SK-N-SH treated with all-trans-retinoic acid at 6 μM for 48 hours (cell line): ENCODE data around the gene TOPBP1.
A peak's percentile ranks its signal among the peaks of the same experiment; 100 is the strongest.

Source experiments
- ATAC-seq: fragments of 200-7000 bp; cut with Tn5 transposase; 3 replicates; pipeline ENCODE4 v1.9.1; 2020; ENCODE audit warnings: mild to moderate bottlenecking, moderate library complexity
- ARNTL ChIP-seq: fragments of 450-650 bp; formaldehyde crosslinking; IDR thresholded peaks from 2 replicates; pipeline ENCODE4 v1.5.0; 2020; ENCODE audit warnings: low read depth, mild to moderate bottlenecking, moderate library complexity, borderline replicate concordance
- BACH2 ChIP-seq: fragments of 250-450 bp; sonication (Bioruptor Pico); IDR thresholded peaks from 2 replicates; pipeline ENCODE4 v1.9.0; 2021; ENCODE audit warnings: mild to moderate bottlenecking, borderline replicate concordance
- CREB5 ChIP-seq: fragments of 250-450 bp; sonication (Bioruptor Pico); IDR thresholded peaks from 2 replicates; pipeline ENCODE4 v1.5.1; 2020; ENCODE audit warnings: low read depth, mild to moderate bottlenecking, moderate library complexity
- CSDC2 ChIP-seq: fragments of 250-450 bp; sonication (Bioruptor Pico); IDR thresholded peaks from 2 replicates; pipeline ENCODE4 v1.5.0; 2020; ENCODE audit warnings: mild to moderate bottlenecking, moderate library complexity
- GLIS3 ChIP-seq: fragments of 250-450 bp; sonication (Bioruptor Pico); IDR thresholded peaks from 2 replicates; pipeline ENCODE4 v1.5.0; 2020; ENCODE audit warnings: mild to moderate bottlenecking, moderate library complexity
- ISL1 ChIP-seq: fragments of 250-450 bp; sonication (Bioruptor Pico); IDR thresholded peaks from 2 replicates; pipeline ENCODE4 v2.1.2; 2022; ENCODE audit warnings: mild to moderate bottlenecking, moderate library complexity
- OSR1 ChIP-seq: fragments of 250-450 bp; sonication (Bioruptor Pico); IDR thresholded peaks from 2 replicates; pipeline ENCODE4 v1.8.0; 2022; ENCODE audit warnings: moderate library complexity, mild to moderate bottlenecking, inconsistent platforms
- PATZ1 ChIP-seq: fragments of 250-450 bp; sonication (Bioruptor Pico); IDR thresholded peaks from 2 replicates; pipeline ENCODE4 v1.8.0; 2020; ENCODE audit warnings: mild to moderate bottlenecking, moderate library complexity, borderline replicate concordance
- POU6F1 ChIP-seq: fragments of 250-450 bp; sonication (Bioruptor Pico); IDR thresholded peaks from 2 replicates; pipeline ENCODE4 v1.8.0; 2021; ENCODE audit warnings: low read depth, mild to moderate bottlenecking, moderate library complexity, borderline replicate concordance
- PPARA ChIP-seq: fragments of 250-450 bp; sonication (Bioruptor Pico); IDR thresholded peaks from 2 replicates; pipeline ENCODE4 v1.5.0; 2020; ENCODE audit warnings: mild to moderate bottlenecking, borderline replicate concordance
- RARB ChIP-seq: fragments of 250-450 bp; sonication (Bioruptor Pico); IDR thresholded peaks from 2 replicates; pipeline ENCODE4 v1.8.0; 2021; ENCODE audit warnings: mild to moderate bottlenecking, moderate library complexity
- SNAI2 ChIP-seq: fragments of 250-450 bp; sonication (Bioruptor Pico); IDR thresholded peaks from 2 replicates; pipeline ENCODE4 v1.5.0; 2020; ENCODE audit warnings: mild to moderate bottlenecking, moderate library complexity
- TCF4 ChIP-seq: fragments of 250-450 bp; sonication (Bioruptor Pico); IDR thresholded peaks from 2 replicates; pipeline ENCODE4 v1.8.0; 2021; ENCODE audit warnings: mild to moderate bottlenecking, moderate library complexity, borderline replicate concordance
- TOX ChIP-seq: fragments of 250-450 bp; sonication (Bioruptor Pico); IDR thresholded peaks from 2 replicates; pipeline ENCODE4 v1.8.0; 2021; ENCODE audit warnings: mild to moderate bottlenecking, moderate library complexity, borderline replicate concordance
- ZC3H10 ChIP-seq: fragments of 250-450 bp; sonication (Bioruptor Pico); IDR thresholded peaks from 2 replicates; pipeline ENCODE4 v1.5.1; 2021; ENCODE audit warnings: mild to moderate bottlenecking, moderate library complexity
- ZFP30 ChIP-seq: fragments of 450-650 bp; formaldehyde crosslinking; IDR thresholded peaks from 2 replicates; pipeline ENCODE4 v1.5.0; 2022; ENCODE audit warnings: mild to moderate bottlenecking, moderate library complexity
- ZNF565 ChIP-seq: fragments of 450-650 bp; formaldehyde crosslinking; conservative IDR thresholded peaks from 2 replicates; pipeline ENCODE4 v1.5.0; 2020; ENCODE audit warnings: low read depth, mild to moderate bottlenecking, moderate library complexity
- ZNF70 ChIP-seq: fragments of 450-650 bp; formaldehyde crosslinking; IDR thresholded peaks from 2 replicates; pipeline ENCODE4 v1.5.0; 2020; ENCODE audit warnings: mild to moderate bottlenecking, moderate library complexity
- ZNF8 ChIP-seq: fragments of 450-650 bp; formaldehyde crosslinking; IDR thresholded peaks from 2 replicates; pipeline ENCODE4 v1.5.0; 2020; ENCODE audit warnings: mild to moderate bottlenecking, moderate library complexity
- TF ChIP-seq, protein P1 (sequence below): fragments of 250-450 bp; sonication (Bioruptor Pico); IDR thresholded peaks from 2 replicates; pipeline ENCODE4 v1.5.1; 2021; ENCODE audit warnings: mild to moderate bottlenecking, moderate library complexity

TOPBP1 gene

DNA sequence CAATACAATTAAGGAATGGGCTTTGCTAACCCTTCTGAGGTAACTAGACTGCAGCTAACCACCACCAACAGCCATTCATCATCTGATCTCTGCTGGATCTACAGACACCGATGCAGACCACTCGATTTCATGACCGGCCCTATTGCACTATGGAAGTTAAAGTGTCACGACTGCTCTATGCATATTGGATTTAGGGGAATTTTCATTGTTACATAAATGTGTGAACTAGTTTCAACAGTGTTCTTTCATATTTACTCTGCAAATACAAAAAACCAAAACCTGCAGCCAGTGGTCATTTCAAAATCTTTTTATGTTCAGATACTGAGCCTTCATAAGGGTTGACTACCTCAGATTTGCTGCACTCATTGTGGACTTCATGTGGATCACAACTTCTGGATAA is 73.7 kb downstream of the TOPBP1 start:
- no peak for ATAC-seq
- TF ChIP-seq TCF4 (CRISPR knock-in tag) (no peak), ZNF70 (no peak), ISL1 (CRISPR knock-in tag) (no peak), RARB (CRISPR knock-in tag) (no peak), CREB5 (CRISPR knock-in tag) (no peak), ZNF8 (CRISPR knock-in tag) (no peak)

- ATAC-seq: no peak
Measured at GRCh38 chr3:133583396-133583795, 78.3 kb downstream of the TOPBP1 start.

GRCh38 chr3:133578548-133579191 is 83.1 kb downstream of the TOPBP1 start:
- no peak for TF ChIP-seq ZNF565 (CRISPR knock-in tag)
- TF ChIP-seq ARNTL (CRISPR knock-in tag): no peak
- TF ChIP-seq PPARA (CRISPR knock-in tag): no peak
- no peak for TF ChIP-seq TCF4 (CRISPR knock-in tag)
- TF ChIP-seq ZNF8 (CRISPR knock-in tag): no peak
- no peak for TF ChIP-seq BACH2
- TF ChIP-seq, protein P1, sequence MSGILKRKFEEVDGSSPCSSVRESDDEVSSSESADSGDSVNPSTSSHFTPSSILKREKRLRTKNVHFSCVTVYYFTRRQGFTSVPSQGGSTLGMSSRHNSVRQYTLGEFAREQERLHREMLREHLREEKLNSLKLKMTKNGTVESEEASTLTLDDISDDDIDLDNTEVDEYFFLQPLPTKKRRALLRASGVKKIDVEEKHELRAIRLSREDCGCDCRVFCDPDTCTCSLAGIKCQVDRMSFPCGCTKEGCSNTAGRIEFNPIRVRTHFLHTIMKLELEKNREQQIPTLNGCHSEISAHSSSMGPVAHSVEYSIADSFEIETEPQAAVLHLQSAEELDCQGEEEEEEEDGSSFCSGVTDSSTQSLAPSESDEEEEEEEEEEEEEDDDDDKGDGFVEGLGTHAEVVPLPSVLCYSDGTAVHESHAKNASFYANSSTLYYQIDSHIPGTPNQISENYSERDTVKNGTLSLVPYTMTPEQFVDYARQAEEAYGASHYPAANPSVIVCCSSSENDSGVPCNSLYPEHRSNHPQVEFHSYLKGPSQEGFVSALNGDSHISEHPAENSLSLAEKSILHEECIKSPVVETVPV (CRISPR knock-in tag): no peak
- no peak for TF ChIP-seq ZNF70
- ATAC-seq: peak; percentile 71

More at GRCh38 chr3:133583396-133583795, 78.3 kb downstream of the TOPBP1 start:
- TF ChIP-seq, protein P1 (CRISPR knock-in tag): no peak
- TF ChIP-seq ZNF565 (CRISPR knock-in tag) (no peak), ZC3H10 (CRISPR knock-in tag) (no peak), SNAI2 (CRISPR knock-in tag) (no peak), ZFP30 (CRISPR knock-in tag) (no peak), OSR1 (CRISPR knock-in tag) (no peak), POU6F1 (CRISPR knock-in tag) (no peak), CSDC2 (CRISPR knock-in tag) (no peak), ZNF8 (CRISPR knock-in tag) (no peak), TOX (CRISPR knock-in tag) (no peak)

DNA sequence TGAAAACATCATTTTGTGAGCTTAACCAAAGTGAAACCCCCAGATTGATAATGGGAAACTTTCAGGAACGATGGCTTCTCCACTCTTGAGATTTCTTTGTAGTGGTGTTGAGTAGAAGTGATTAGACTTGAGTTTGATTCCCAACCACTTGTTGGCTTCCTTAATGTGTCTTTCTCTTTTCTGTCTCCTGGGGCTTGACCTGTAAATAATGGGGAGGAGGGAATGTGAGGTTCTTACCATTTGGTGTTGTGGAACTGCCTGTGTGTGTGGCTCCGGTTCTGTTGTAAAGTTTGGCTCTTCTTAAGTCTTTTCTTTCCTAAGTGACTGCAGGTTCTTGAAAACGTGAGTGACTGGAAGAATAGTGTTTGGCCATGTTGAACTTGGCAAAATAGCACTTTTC is 85.6 kb downstream of the TOPBP1 start:
- no peak for ATAC-seq
- TF ChIP-seq PATZ1 (no peak), TOX (CRISPR knock-in tag) (no peak)

- no peak for TF ChIP-seq GLIS3 (CRISPR knock-in tag)
- TF ChIP-seq RARB (CRISPR knock-in tag): no peak
- no peak for TF ChIP-seq ZNF565 (CRISPR knock-in tag)
- no peak for TF ChIP-seq PATZ1
- no peak for TF ChIP-seq ZNF8 (CRISPR knock-in tag)
- no peak for TF ChIP-seq TOX (CRISPR knock-in tag)
- TF ChIP-seq, all 23 proteins: peak for 0
- no peak for ATAC-seq
Measured at GRCh38 chr3:133575086-133575485, 86.7 kb downstream of the TOPBP1 start.
